ENCODE measurements around the gene GASK1A.

DNA sequence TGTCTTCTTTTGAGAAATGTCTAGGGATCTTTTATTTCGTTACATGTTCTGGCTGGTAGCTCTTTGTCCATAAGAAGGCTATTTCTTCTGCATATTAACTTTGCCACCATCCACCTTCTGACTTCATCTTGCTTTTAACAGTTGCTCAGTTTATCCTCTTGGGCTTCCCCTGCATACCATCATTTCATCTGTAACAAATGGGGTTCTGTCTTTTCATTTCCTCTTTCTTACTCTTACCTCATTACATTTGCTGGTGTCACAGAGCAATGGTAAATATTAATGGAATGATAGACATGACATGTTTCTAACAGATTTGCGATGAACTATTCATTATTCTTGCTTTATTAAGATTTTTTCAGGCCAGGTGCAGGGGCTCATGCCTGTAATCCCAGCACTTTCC, 62.4 kb downstream of the GASK1A start:
- TF ChIP-seq CTCF (conservative IDR thresholded peaks at IDR 0.05) = no peak
- no peak for TF ChIP-seq ZFX (IDR thresholded peaks at IDR 0.05)
